ENCODE measurements around the gene VPS16.

VPS16 gene

DNA sequence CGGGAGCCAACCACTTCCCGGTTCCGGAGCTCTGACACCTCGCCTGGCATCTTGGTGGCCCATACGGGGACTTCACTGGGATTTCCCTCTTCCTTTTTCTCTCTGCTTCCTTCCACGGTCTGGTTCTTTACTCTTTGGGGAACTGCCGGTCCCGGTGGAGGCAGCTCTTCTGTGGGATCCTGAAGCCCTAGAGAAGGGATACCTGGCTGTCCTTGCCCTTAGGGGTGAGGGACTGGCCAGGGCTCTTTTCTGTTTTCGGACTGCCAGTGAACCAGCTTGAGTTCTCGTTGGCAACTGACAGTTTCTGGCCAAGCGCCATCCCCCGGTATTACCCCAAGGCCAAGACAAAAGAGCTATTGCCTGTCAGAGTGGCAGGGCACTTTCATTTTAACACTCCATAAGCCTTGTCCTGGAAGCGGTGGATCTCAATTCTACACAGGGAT lies 39.2 kb upstream of the VPS16 start:
- H3K27ac ChIP-seq (replicated peaks): no peak overlapping the region
- H3K4me3 ChIP-seq (replicated peaks; ENCODE audit: insufficient read depth, low read length): peak overlapping the region; percentile 44
- no peak for TF ChIP-seq SPI1 (IDR thresholded peaks at IDR 0.05; ENCODE audit: borderline replicate concordance, low read depth)
- TF ChIP-seq, protein P1, sequence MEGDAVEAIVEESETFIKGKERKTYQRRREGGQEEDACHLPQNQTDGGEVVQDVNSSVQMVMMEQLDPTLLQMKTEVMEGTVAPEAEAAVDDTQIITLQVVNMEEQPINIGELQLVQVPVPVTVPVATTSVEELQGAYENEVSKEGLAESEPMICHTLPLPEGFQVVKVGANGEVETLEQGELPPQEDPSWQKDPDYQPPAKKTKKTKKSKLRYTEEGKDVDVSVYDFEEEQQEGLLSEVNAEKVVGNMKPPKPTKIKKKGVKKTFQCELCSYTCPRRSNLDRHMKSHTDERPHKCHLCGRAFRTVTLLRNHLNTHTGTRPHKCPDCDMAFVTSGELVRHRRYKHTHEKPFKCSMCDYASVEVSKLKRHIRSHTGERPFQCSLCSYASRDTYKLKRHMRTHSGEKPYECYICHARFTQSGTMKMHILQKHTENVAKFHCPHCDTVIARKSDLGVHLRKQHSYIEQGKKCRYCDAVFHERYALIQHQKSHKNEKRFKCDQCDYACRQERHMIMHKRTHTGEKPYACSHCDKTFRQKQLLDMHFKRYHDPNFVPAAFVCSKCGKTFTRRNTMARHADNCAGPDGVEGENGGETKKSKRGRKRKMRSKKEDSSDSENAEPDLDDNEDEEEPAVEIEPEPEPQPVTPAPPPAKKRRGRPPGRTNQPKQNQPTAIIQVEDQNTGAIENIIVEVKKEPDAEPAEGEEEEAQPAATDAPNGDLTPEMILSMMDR (IDR thresholded peaks at IDR 0.05; ENCODE audit: insufficient read depth, low read length): no peak
- H3K27me3 ChIP-seq (ENCODE audit: insufficient read depth, poor library complexity, severe bottlenecking): peaks cover 42% of the 10 kb centered on the region
- no peak for DNase-seq (ENCODE audit: low read depth in 1 of 2, low spot score in 1 of 2)

DNA sequence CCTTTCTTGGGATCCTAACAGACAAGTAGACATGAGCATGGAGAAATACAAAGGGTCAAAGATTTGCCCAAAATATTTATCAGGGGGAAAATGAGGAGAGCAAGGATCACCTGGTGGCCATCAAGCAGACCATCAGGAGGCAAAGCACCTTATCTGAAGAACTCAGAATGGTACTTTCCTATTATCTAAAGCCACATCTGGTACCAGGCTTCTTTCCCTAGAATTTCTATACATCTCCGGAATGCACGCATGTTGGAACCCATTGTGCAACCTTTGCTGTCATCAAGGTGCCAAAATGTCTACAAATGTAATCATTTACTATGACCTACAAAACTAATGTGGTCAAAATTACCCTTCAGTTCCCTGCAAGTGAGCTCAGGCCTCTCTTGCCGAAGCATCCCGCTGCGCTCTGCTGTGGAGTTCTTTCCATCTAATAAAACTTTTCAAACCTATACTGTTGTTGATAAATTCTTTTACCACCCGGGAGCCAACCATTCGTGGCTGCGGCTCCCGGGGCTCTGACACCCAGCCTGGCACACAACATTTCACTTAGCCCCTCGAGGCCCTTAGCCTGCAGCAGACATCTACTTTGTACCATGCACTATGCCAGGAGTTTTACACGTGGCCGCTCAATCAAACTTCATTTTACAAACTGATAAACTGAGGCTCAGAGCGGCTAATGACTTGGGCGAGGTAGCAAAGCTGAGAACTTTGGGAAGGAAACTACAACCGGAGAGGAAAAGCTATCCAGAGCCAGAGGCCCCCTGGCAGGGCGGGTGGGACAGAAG lies 36.3 kb upstream of the VPS16 start:
- TF ChIP-seq, protein P1 (IDR thresholded peaks at IDR 0.05; ENCODE audit: insufficient read depth, low read length): no peak
- TF ChIP-seq, protein P2, sequence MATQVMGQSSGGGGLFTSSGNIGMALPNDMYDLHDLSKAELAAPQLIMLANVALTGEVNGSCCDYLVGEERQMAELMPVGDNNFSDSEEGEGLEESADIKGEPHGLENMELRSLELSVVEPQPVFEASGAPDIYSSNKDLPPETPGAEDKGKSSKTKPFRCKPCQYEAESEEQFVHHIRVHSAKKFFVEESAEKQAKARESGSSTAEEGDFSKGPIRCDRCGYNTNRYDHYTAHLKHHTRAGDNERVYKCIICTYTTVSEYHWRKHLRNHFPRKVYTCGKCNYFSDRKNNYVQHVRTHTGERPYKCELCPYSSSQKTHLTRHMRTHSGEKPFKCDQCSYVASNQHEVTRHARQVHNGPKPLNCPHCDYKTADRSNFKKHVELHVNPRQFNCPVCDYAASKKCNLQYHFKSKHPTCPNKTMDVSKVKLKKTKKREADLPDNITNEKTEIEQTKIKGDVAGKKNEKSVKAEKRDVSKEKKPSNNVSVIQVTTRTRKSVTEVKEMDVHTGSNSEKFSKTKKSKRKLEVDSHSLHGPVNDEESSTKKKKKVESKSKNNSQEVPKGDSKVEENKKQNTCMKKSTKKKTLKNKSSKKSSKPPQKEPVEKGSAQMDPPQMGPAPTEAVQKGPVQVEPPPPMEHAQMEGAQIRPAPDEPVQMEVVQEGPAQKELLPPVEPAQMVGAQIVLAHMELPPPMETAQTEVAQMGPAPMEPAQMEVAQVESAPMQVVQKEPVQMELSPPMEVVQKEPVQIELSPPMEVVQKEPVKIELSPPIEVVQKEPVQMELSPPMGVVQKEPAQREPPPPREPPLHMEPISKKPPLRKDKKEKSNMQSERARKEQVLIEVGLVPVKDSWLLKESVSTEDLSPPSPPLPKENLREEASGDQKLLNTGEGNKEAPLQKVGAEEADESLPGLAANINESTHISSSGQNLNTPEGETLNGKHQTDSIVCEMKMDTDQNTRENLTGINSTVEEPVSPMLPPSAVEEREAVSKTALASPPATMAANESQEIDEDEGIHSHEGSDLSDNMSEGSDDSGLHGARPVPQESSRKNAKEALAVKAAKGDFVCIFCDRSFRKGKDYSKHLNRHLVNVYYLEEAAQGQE (IDR thresholded peaks at IDR 0.05; ENCODE audit: insufficient replicate concordance, low read depth): no peak
- no peak for TF ChIP-seq GABPA (IDR thresholded peaks at IDR 0.05; ENCODE audit: low read depth)
- TF ChIP-seq SPI1 (IDR thresholded peaks at IDR 0.05; ENCODE audit: borderline replicate concordance, low read depth): no peak
- no peak for TF ChIP-seq POLR2AphosphoS5 (IDR thresholded peaks at IDR 0.05; ENCODE audit: low read depth)
- no peak overlapping the region for H3K4me3 ChIP-seq (replicated peaks; ENCODE audit: insufficient read depth, low read length)
- no peak overlapping the region for H3K27ac ChIP-seq (replicated peaks)
- DNase-seq (ENCODE audit: low read depth in 1 of 2, low spot score in 1 of 2): no peak
- H3K27me3 ChIP-seq (ENCODE audit: insufficient read depth, poor library complexity, severe bottlenecking): peaks cover 42% of the 10 kb centered on the region

DNA sequence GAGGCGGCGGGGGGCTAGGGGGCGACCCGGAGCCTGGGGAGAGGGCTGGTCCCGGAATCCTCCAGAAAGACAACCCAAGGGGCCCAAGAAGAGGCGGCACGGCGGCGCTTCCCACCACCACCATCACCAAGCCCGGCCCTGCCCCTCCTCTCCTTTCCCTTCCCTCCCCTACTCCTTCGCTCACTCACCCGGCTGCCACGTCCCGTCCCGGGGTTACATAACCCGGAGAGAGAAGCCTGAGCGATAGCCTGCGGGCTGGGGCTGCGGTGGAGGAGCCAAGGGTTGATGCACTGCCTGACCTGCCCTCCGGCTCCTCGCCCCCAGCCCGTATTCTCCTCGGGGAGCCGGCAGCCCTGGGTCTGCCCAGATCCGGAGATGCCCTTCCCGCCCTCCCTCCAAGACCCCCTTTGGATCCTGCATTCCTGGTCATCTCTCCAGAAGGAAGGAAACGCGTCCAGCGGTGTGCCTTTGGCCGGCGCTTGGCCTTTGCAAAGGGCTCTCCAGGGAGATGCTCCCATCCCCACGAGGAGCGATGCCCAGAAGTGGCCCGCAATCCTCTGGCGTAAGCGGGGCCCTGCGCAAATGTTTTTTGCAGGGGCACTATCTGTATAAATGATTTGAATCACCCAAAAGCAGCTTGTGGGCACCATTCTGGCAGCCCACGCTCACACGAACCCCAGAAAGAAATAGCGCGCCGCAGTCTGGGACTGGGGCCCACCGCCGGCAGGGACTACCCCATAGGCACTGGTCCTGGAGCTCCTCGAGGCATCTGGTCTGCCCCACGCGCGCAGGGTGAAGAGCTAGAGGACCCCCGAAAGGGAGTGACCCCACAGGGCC lies 35.5 kb upstream of the VPS16 start:
- Histone ChIP-seq H3K27me3 (ENCODE audit: insufficient read depth, poor library complexity, severe bottlenecking) (peaks cover 33% of the 10 kb centered on the region), H3K4me3 (replicated peaks; ENCODE audit: insufficient read depth, low read length) (no peak overlapping the region), H3K27ac (replicated peaks) (no peak overlapping the region)
- TF ChIP-seq, protein P1 (IDR thresholded peaks at IDR 0.05; ENCODE audit: insufficient read depth, low read length): no peak
- TF ChIP-seq POLR2AphosphoS5 (IDR thresholded peaks at IDR 0.05; ENCODE audit: low read depth): no peak
- TF ChIP-seq GABPA (IDR thresholded peaks at IDR 0.05; ENCODE audit: low read depth): no peak
- TF ChIP-seq, protein P2 (IDR thresholded peaks at IDR 0.05; ENCODE audit: insufficient replicate concordance, low read depth): no peak
- no peak for TF ChIP-seq SPI1 (IDR thresholded peaks at IDR 0.05; ENCODE audit: borderline replicate concordance, low read depth)
- peak in 1 of 2 experiments; percentile 18 for DNase-seq (ENCODE audit: low read depth in 1 of 2, low spot score in 1 of 2)
